Measurements from ENCODE around the gene FEM1C. TPM values are rescaled to one million over a fixed set of nuclear protein-coding genes. Genes with fewer than 3 reads are reported as not detected.
A peak's percentile ranks its signal among the peaks of the same experiment; 100 is the strongest.
"Not testable (repeated sequence)": the region's sequence is repeated elsewhere in the genome, so short reads cannot be mapped to it uniquely, and the experiment has no call there.

The FEM1C gene
- total and polyA plus RNA-seq, 2 experiments from 2014 or later, result 4.7 to 21.6 TPM

DNA sequence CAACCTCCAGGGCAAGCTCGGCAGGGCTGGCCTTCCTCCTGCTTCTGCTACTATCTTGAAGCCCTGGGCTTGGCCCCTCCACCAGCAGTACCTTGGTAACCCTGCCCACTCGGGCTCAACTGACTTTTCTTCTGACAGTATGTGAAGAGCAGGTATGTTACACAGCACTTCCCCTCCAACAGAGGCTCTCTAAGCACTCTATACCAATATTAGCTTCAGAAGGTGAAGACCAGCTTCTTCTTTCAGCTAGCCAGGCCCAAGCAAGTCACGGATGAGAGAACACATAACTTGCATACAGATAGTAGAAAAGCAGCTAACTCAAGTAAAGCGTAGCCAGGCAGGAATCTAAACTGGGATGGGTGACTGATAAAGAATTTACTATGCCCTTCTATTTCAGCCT is 64.3 kb downstream of the FEM1C start:
- Histone ChIP-seq H3K4me3 (no peak overlapping the region), H3K4me2 (no peak overlapping the region), H2AFZ (peak overlapping the region; percentile 56; the same call in 1 of the 2 replicates), H4K20me1 (replicated peaks; ENCODE audit: insufficient read depth) (no peaks in the 10 kb centered on the region), H3K36me3 (ENCODE audit: insufficient read depth) (no peaks in the 10 kb centered on the region), H3K27ac (ENCODE audit: low read depth) (no peak overlapping the region), H3K4me1 (ENCODE audit: insufficient read depth) (0 out of 2 replicates have a peak, but pooled peaks cover 4% of the 10 kb centered on the region), H3K9me2 (ENCODE audit: insufficient read depth) (peaks cover 11% of the 10 kb centered on the region), H3K79me2 (replicated peaks; ENCODE audit: insufficient read depth) (no peaks in the 10 kb centered on the region), H3K27me3 (ENCODE audit: insufficient read depth) (no peaks in the 10 kb centered on the region), H3F3A (replicated peaks; ENCODE audit: low read depth) (no peaks in the 10 kb centered on the region)
- H3K9me3 Mint-ChIP-seq, result no peaks in the 10 kb centered on the region
- H3K4me1 Mint-ChIP-seq, result no peaks in the 10 kb centered on the region; the same call in 2 of the 3 replicates
- ATAC-seq (no peak), DNase-seq (ENCODE audit: low spot score) (no peak)
- H3K27ac Mint-ChIP-seq, result no peak overlapping the region
- H3K27me3 Mint-ChIP-seq (ENCODE audit: insufficient read depth, low read depth, poor library complexity), result no peaks in the 10 kb centered on the region
- TF ChIP-seq, protein P1, sequence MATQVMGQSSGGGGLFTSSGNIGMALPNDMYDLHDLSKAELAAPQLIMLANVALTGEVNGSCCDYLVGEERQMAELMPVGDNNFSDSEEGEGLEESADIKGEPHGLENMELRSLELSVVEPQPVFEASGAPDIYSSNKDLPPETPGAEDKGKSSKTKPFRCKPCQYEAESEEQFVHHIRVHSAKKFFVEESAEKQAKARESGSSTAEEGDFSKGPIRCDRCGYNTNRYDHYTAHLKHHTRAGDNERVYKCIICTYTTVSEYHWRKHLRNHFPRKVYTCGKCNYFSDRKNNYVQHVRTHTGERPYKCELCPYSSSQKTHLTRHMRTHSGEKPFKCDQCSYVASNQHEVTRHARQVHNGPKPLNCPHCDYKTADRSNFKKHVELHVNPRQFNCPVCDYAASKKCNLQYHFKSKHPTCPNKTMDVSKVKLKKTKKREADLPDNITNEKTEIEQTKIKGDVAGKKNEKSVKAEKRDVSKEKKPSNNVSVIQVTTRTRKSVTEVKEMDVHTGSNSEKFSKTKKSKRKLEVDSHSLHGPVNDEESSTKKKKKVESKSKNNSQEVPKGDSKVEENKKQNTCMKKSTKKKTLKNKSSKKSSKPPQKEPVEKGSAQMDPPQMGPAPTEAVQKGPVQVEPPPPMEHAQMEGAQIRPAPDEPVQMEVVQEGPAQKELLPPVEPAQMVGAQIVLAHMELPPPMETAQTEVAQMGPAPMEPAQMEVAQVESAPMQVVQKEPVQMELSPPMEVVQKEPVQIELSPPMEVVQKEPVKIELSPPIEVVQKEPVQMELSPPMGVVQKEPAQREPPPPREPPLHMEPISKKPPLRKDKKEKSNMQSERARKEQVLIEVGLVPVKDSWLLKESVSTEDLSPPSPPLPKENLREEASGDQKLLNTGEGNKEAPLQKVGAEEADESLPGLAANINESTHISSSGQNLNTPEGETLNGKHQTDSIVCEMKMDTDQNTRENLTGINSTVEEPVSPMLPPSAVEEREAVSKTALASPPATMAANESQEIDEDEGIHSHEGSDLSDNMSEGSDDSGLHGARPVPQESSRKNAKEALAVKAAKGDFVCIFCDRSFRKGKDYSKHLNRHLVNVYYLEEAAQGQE (IDR thresholded peaks at IDR 0.05; ENCODE audit: unreplicated experiment), result no peak
- no peak for TF ChIP-seq EZH2phosphoT487 (IDR thresholded peaks at IDR 0.05; ENCODE audit: unreplicated experiment)
- no peak for TF ChIP-seq ZNF331 (CRISPR knock-in tag; IDR thresholded peaks at IDR 0.05; ENCODE audit: low read depth)
- TF ChIP-seq ETS1 (IDR thresholded peaks at IDR 0.05), result no peak
- TF ChIP-seq CTCF (conservative IDR thresholded peaks at IDR 0.05; ENCODE audit: low read depth in 2 of 2), result no peak
- no peak for TF ChIP-seq ZNF114 (CRISPR knock-in tag; IDR thresholded peaks at IDR 0.05)
- no peak for TF ChIP-seq CREB1 (CRISPR knock-in tag; IDR thresholded peaks at IDR 0.05; ENCODE audit: low read depth)
- TF ChIP-seq JUNB (IDR thresholded peaks at IDR 0.05; ENCODE audit: unreplicated experiment), result no peak
- no peak for TF ChIP-seq STAT1 (IDR thresholded peaks at IDR 0.05; ENCODE audit: unreplicated experiment)
- no peak for TF ChIP-seq POLR2AphosphoS5 (IDR thresholded peaks at IDR 0.05; ENCODE audit: low read depth)
- no peak for TF ChIP-seq EZH2 (IDR thresholded peaks at IDR 0.05; ENCODE audit: low read depth, unreplicated experiment)
- no peak overlapping the region for H3K4me3 Mint-ChIP-seq
- no peaks in the 10 kb centered on the region for H3K36me3 Mint-ChIP-seq (ENCODE audit: low read depth)

DNA sequence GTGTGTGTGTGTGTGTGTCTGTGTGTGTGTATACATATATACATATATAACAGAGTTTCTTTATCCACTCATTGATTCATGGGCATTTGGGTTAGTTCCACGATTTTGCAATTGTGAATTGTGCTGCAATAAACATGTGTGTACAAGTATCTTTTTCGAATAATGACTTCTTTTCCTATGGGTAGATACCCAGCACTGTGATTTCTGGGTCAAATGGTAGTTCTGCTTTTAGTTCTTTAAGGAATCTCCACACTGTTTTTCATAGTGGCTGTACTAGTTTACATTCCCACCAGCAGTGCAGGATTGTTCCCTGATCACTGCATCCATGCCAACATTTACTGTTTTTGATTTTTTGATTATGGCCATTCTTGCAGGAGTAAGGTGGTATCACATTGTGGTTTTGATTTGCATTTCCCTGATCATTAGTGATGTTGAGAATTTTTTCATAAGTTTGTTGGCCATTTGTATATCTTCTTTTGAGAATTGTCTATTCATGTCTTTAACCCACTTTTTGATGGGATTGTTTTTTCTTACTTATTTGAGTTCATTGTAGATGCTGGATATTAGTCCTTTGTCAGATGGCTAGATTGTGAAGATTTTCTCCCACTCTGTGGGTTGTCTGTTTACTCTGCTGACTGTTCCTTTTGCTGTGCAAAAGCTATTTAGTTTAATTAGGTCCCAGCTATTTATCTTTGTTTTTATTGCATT is 65.3 kb downstream of the FEM1C start:
- not testable (repeated sequence) for H3F3A ChIP-seq (replicated peaks; ENCODE audit: low read depth); H3K27ac Mint-ChIP-seq; H3K9me3 Mint-ChIP-seq; H3K36me3 Mint-ChIP-seq (ENCODE audit: low read depth); H3K27me3 Mint-ChIP-seq (ENCODE audit: insufficient read depth, low read depth, poor library complexity); H3K27me3 ChIP-seq (ENCODE audit: insufficient read depth); H2AFZ ChIP-seq; H3K4me1 Mint-ChIP-seq; H3K4me3 Mint-ChIP-seq; ATAC-seq; H3K79me2 ChIP-seq (replicated peaks; ENCODE audit: insufficient read depth); DNase-seq (ENCODE audit: low spot score); H4K20me1 ChIP-seq (replicated peaks; ENCODE audit: insufficient read depth); H3K27ac ChIP-seq (ENCODE audit: low read depth); H3K4me3 ChIP-seq; H3K36me3 ChIP-seq (ENCODE audit: insufficient read depth); H3K4me2 ChIP-seq
- H3K9me2 ChIP-seq (ENCODE audit: insufficient read depth), result peaks cover 16% of the 10 kb centered on the region
- peaks cover 10% of the 10 kb centered on the region; the same call in 1 of the 2 replicates for H3K4me1 ChIP-seq (ENCODE audit: insufficient read depth)

Measured in GM23338 (cell line).